ENCODE data around the gene CALML4.

DNA sequence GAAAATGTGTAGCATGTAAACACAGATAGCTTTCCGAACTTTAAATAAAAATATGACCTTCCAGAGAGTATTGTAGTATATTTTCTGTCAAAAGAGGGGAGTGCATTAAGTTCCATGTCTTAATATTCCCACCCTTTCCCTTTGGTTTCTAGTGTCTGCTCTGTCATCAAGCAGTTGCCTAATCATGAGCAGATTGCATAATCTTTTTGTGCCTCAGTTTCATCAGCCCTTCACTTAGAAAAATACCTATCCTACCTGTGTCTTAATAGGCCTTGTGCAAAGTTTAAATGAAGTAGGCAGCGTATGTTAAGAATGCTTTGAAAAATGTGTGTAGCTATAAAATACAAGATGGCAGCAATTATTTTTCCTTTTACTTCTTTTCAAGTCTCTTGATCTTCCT, 52.8 kb downstream of the CALML4 start:
- no peak for TF ChIP-seq CTCF (optimal IDR thresholded peaks at IDR 0.05 in 1 of 3, IDR thresholded peaks at IDR 0.05 in 1 of 3, conservative IDR thresholded peaks at IDR 0.05 in 1 of 3; ENCODE audit: extremely low read depth in 1 of 3, insufficient read depth in 2 of 3, low read length in 3 of 3)
- no peak for TF ChIP-seq EZH2 (IDR thresholded peaks at IDR 0.05; ENCODE audit: low read length)

Data from keratinocyte (primary cell).